ENCODE measurements around the gene SCD5. TPM values are rescaled to one million over a fixed set of nuclear protein-coding genes. Genes with fewer than 3 reads are reported as not detected.
A peak's percentile ranks its signal among the peaks of the same experiment; 100 is the strongest.

The SCD5 gene
- total and polyA plus RNA-seq, 2 of the 8 experiments (the other 6 are each of a cell fraction or from before 2014, with no cell fraction given): 0.92 to 1.2 TPM

DNA sequence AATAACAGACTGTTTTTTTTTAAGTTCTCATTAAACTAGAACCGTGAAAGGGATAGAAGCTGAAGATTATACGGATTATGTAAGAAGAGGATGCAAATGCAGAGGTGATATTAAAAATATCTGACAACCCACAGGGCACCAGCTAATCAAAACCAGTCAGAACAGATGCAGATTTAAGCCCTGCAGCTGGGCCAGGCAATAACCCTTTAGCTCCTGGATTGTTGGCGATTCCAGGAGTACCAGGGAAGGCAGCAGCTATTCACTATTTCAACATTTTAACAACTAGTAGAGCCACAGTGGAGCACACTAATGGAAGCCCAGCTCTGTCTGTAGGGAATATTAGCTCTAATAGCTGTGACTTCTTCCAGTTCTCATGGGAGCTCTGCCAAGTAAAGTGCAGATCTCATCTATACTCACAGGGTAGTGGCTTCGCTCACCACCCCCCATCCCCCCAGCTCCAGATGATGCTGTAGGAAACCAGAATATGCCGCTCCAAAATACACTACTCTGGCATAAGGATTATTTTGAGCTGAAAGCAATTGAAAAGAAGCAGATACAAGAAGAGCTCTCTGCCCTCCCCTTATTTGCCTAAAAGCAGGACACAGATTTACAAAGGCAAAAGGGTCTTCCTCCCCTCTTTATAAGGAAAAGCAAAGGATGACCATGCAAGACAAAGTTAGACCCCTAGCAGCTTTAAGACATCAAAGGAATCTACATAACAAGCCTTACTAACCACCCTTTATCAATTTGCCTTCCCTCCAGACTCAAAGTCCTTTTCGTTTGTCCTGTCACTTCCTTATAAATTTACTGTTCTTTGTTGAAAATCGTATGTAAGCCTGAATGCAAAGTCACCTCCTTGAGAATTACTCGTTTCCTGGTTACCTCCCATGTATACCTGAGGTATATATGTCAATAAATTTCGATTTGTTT is 13.7 kb downstream of the SCD5 start:
- peak; percentile 42 for FAIRE-seq
- peak overlapping the region in 1 of 4 experiments; percentile 15; a peak in 1 of 8 replicates for H3K4me3 ChIP-seq (ENCODE audit: extremely low read depth in 1 of 4, insufficient read depth in 2 of 4, low read depth in 3 of 4, low read length in 4 of 4)

More for the DNA sequence above, 13.7 kb downstream of the SCD5 start:
- Histone ChIP-seq H3K79me2 (ENCODE audit: control insufficient read depth in 1 of 2, insufficient read depth in 2 of 2, low read length in 2 of 2) (no peaks in the 10 kb centered on the region), H3K56ac (replicated peaks; ENCODE audit: insufficient read length, low read depth, low read length) (no peak overlapping the region), H3K79me1 (ENCODE audit: low read depth, low read length) (no peaks in the 10 kb centered on the region), H2BK15ac (ENCODE audit: low read length) (no peak overlapping the region), H3K23me2 (ENCODE audit: low read depth, low read length) (no peaks in the 10 kb centered on the region), H2BK5ac (ENCODE audit: low read depth, low read length) (no peak overlapping the region), H2BK20ac (ENCODE audit: low read length) (no peak overlapping the region), H2BK12ac (ENCODE audit: low read depth, low read length) (no peak overlapping the region), H3K18ac (ENCODE audit: extremely low read depth, low read length) (no peak overlapping the region), H3K23ac (ENCODE audit: insufficient read length) (no peak overlapping the region), H4K91ac (replicated peaks; ENCODE audit: insufficient read length, low read length) (no peak overlapping the region), H4K5ac (ENCODE audit: insufficient read length, low read depth, low read length) (no peak overlapping the region), H4K8ac (ENCODE audit: extremely low read depth, insufficient read depth, low read length) (no peak overlapping the region), H3K27me3 (replicated peaks in 1 of 4; ENCODE audit: control insufficient read depth in 3 of 4, extremely low read depth in 1 of 4, insufficient read depth in 3 of 4, low read length in 3 of 4) (peaks cover 59 to 88% (median 83%) of the 10 kb centered on the region in 4 experiments), H3K14ac (ENCODE audit: insufficient read length) (no peak overlapping the region), H3K4me2 (ENCODE audit: insufficient read depth in 1 of 2, low read depth in 2 of 2, low read length in 2 of 2) (peak overlapping the region; percentile 26 to 39; a peak in 2 of 4 replicates), H3K4me1 (replicated peaks in 1 of 4; ENCODE audit: control insufficient read depth in 3 of 4, insufficient read depth in 4 of 4, low read length in 3 of 4) (peaks cover 0 to 13% (median 3%) of the 10 kb centered on the region in 4 experiments; a peak in 4 of 7 replicates), H3K27ac (ENCODE audit: low read depth, low read length) (no peak overlapping the region), H2AK5ac (ENCODE audit: low read depth, low read length) (no peak overlapping the region), H2BK120ac (replicated peaks; ENCODE audit: low read depth, low read length) (no peak overlapping the region), H3K36me3 (ENCODE audit: control insufficient read depth in 2 of 4, insufficient read depth in 4 of 4, low read length in 3 of 4) (peaks cover 0 to 6% (median 0%) of the 10 kb centered on the region in 4 experiments; a peak in 1 of 8 replicates), H3K9me3 (ENCODE audit: insufficient read depth in 2 of 2, low read depth in 1 of 2, low read length in 1 of 2) (peaks cover 5 to 10% of the 10 kb centered on the region in 2 experiments; a peak in 1 of 4 replicates), H3K9ac (replicated peaks in 1 of 4; ENCODE audit: extremely low read depth in 1 of 4, low read depth in 3 of 4, low read length in 3 of 4) (no peak overlapping the region), H3K4ac (replicated peaks; ENCODE audit: insufficient read length, low read depth, low read length) (no peak overlapping the region), H4K20me1 (replicated peaks in 1 of 2; ENCODE audit: control insufficient read depth in 1 of 2, insufficient read depth in 2 of 2, low read length in 2 of 2) (peaks cover 10 to 29% of the 10 kb centered on the region in 2 experiments), H2AFZ (ENCODE audit: low read length) (no peak overlapping the region)
- DNase-seq (ENCODE audit: low read depth in 1 of 2, low spot score in 2 of 2): no peak
- WGBS, 2 experiments (ENCODE audit: extremely low coverage in 1 of 2, insufficient coverage in 1 of 2, insufficient read length in 1 of 2, insufficient replicate concordance in 2 of 2, low coverage in 1 of 2, low lambda C conversion rate in 2 of 2, missing lambda C conversion rate in 1 of 2): 25% methylated on average over 9 of the region's 9 CpGs; no CpG with 5 or more reads in 1 of the 2 experiments
- POLR2A ChIA-PET (ENCODE audit: partially characterized antibody): interaction anchor here (0.6 to 1.5 kb wide), 5 partner anchors 10 to 41 kb away, joined by 3 to 5 read pairs (median 3); partner anchors contain the start of gene SCD5
- TF ChIP-seq SUZ12 (IDR thresholded peaks at IDR 0.05; ENCODE audit: low read length) (0 out of 2 replicates have a peak, but pooled peaks have one; percentile 28), HDAC2 (IDR thresholded peaks at IDR 0.05; ENCODE audit: borderline replicate concordance in 1 of 2, low read depth in 2 of 2, low read length in 2 of 2) (no peak), EZH2 (IDR thresholded peaks at IDR 0.05; ENCODE audit: low read depth, low read length, severe bottlenecking) (peak; percentile 21)
- CTCF ChIA-PET (ENCODE audit: partially characterized antibody): interaction anchor here (0.6 to 3.5 kb wide), 10 partner anchors 9 to 1966 kb away, joined by 3 to 16 read pairs (median 5); partner anchors contain the start of gene SCD5
